Measurements from ENCODE around the gene IRX2.

The IRX2 gene

DNA sequence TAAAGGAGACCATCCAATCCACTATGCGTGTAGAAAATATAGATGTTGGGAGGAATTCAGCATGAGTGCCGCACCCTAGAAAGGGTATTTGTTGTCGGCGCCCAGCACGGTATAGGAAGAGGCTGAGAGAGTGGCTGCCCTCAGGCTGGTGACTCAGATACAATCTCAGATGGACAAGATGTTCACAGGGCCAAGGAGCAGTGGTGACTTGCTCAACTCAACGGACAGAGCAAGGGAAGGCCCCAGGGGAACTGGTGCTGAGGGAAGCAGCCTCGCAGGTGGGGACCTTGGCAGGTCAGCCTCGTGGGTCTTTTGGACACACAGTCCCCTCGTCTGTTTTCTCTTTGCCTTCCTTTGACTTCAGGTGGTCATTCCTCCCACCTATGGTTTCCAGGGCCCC lies 28.0 kb upstream of the IRX2 start:
- TF ChIP-seq, protein P1, sequence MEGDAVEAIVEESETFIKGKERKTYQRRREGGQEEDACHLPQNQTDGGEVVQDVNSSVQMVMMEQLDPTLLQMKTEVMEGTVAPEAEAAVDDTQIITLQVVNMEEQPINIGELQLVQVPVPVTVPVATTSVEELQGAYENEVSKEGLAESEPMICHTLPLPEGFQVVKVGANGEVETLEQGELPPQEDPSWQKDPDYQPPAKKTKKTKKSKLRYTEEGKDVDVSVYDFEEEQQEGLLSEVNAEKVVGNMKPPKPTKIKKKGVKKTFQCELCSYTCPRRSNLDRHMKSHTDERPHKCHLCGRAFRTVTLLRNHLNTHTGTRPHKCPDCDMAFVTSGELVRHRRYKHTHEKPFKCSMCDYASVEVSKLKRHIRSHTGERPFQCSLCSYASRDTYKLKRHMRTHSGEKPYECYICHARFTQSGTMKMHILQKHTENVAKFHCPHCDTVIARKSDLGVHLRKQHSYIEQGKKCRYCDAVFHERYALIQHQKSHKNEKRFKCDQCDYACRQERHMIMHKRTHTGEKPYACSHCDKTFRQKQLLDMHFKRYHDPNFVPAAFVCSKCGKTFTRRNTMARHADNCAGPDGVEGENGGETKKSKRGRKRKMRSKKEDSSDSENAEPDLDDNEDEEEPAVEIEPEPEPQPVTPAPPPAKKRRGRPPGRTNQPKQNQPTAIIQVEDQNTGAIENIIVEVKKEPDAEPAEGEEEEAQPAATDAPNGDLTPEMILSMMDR (IDR thresholded peaks at IDR 0.05; ENCODE audit: low read length, missing control alignments) = no peak
- no peak overlapping the region for H3K4me3 ChIP-seq (replicated peaks; ENCODE audit: low read depth, low read length)
- DNase-seq (ENCODE audit: low read depth) = no peak

DNA sequence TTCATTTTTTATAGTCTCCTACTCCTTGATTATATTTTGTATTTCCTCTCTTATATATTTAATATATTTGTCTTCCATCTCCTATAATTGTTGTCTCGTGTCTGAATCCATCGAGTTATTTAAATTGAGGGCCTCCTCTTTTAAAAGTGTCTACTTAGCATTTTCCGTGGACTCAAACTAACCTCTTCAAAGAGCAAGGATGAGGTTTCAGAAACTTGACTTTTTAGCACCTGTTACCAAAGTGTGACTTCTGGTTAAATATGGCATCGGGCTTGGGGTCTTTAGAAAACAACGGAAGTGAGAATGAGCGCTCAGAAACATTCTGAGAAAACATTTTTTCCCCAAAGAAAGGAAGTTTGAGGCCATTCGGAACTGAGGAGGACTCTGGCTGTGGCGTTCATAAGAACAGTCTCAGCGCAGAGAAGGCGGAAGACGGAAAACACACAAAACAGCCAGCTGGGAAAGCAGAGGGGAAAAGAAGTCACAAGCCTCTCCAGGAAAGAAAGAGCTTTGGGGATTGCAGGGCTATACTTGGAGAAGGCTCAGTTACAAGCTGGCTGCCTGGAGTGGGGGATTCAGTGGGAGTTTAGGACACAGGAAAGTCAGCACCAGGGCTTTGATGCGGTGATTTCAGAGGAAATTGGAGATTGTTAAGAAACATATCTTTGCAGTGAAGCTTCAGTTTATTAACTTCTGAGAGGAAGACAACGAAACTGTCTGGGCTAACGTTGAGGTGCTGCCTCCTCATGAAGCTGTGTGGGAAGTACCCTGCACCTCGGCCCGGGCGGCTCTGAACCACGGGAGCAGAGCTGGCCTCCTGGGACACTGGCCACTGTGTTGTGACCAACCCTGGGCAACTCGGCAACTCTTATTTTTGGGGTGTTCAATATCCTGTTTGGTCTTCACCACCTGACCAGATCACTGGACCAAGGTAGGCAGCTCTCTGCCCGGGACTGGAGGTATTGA lies 25.1 kb upstream of the IRX2 start:
- no peak overlapping the region for H3K4me3 ChIP-seq (replicated peaks; ENCODE audit: low read depth, low read length)
- no peak for DNase-seq (ENCODE audit: low read depth)
- TF ChIP-seq, protein P1 (IDR thresholded peaks at IDR 0.05; ENCODE audit: low read length, missing control alignments) = no peak

DNA sequence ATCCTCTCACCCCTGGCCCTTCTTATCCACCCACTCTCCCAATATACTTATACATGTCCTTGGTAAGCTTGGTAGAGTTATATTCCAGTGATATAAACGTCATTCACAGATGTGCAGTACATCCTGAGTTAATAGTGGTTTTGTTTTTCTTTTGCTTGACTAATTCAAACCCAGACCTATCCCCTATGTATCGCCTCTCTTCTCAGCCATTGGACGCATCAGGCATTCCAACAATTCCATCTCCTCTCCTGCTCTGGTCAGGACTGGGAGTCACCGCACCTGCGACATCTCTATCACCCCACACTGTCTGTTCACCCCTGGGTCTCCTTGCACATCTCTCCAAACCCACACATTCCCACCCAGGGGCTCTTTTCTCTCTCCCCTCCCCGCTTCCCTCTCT lies 21.9 kb upstream of the IRX2 start:
- H3K4me3 ChIP-seq (replicated peaks; ENCODE audit: low read depth, low read length) = no peak overlapping the region
- TF ChIP-seq, protein P1 (IDR thresholded peaks at IDR 0.05; ENCODE audit: low read length, missing control alignments) = no peak
- DNase-seq (ENCODE audit: low read depth) = no peak

DNA sequence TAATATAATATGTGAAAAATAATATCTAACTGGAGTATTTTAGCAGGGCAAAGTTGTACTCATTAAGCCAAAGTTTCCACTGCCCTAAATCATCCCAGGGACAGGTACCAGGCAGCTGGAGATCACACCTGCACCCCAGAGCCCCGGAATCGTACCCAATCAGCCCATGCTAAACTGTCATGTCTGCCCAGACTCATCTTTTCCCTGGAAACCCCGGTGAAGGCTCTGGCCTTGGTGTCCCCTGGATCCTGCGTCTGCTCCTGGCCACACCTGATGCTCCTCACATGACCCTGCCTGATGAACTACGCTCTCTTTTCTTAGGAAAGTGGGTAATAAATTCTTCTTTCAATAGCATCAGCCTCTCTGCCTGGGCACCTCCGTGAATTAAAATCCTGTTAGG lies 15.6 kb upstream of the IRX2 start:
- no peak overlapping the region for H3K4me3 ChIP-seq (replicated peaks; ENCODE audit: low read depth, low read length)
- TF ChIP-seq, protein P1 (IDR thresholded peaks at IDR 0.05; ENCODE audit: low read length, missing control alignments) = no peak
- no peak for DNase-seq (ENCODE audit: low read depth)

DNA sequence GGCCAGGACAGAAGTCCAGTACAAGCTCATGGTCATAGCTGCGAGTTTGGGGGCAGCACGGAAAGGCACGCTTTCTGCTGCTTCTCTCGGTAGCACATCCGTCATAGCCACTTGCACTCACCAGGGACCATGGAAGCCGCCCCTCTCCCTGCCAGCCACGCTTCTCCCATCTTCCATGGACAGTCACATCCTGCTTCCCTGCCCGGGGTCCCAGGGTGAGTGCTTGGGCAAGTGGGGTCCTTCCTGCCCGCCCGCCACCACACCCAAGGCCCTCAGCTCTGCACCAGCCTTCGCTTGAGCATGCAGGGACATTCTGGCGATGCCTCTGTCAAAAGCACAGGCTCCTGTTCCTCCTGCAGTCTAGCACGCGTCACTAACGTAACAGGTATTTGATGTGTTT lies 13.1 kb upstream of the IRX2 start:
- no peak for DNase-seq (ENCODE audit: low read depth)
- TF ChIP-seq, protein P1 (IDR thresholded peaks at IDR 0.05; ENCODE audit: low read length, missing control alignments) = no peak
- H3K4me3 ChIP-seq (replicated peaks; ENCODE audit: low read depth, low read length) = no peak overlapping the region

DNA sequence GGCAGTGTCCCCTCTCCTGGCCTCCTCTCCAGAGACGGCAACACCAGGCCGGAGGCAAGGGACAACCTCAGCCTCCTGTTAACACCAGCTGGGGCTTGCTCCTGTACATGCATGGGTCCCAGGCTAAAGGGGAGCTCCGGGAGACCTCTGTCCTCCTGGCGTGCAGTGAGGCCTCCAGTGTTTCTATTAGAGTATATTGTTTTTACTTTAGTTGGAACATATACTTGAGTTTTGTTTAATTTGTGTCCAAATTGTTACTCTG lies 12.0 kb upstream of the IRX2 start:
- DNase-seq (ENCODE audit: low read depth) = no peak
- TF ChIP-seq, protein P1 (IDR thresholded peaks at IDR 0.05; ENCODE audit: low read length, missing control alignments) = no peak
- no peak overlapping the region for H3K4me3 ChIP-seq (replicated peaks; ENCODE audit: low read depth, low read length)
